ENCODE measurements around the gene ELAVL1. TPM values are rescaled to one million over a fixed set of nuclear protein-coding genes. Genes with fewer than 3 reads are reported as not detected.

ELAVL1 gene
- total RNA-seq, 1 donor from 2014 or later, result 122 TPM

- peaks cover 11% of the 10 kb centered on the region for H3K9me3 Mint-ChIP-seq (ENCODE audit: unreplicated experiment)
- H3K36me3 Mint-ChIP-seq (ENCODE audit: unreplicated experiment), result peaks cover 5% of the 10 kb centered on the region
- H3K27ac Mint-ChIP-seq (ENCODE audit: unreplicated experiment), result peak overlapping the region; percentile 99
- H3K4me3 Mint-ChIP-seq (ENCODE audit: unreplicated experiment), result no peak overlapping the region
- no peak for DNase-seq
- peaks cover 18% of the 10 kb centered on the region for H3K27me3 Mint-ChIP-seq (ENCODE audit: unreplicated experiment)
- no peak for TF ChIP-seq CTCF (IDR thresholded peaks at IDR 0.05; ENCODE audit: partially characterized antibody, unreplicated experiment)
- H3K4me1 Mint-ChIP-seq (ENCODE audit: low read depth, unreplicated experiment), result peaks cover 17% of the 10 kb centered on the region
Measured at GRCh38 chr19:7968008-7968795, 37.2 kb downstream of the ELAVL1 start.

DNA sequence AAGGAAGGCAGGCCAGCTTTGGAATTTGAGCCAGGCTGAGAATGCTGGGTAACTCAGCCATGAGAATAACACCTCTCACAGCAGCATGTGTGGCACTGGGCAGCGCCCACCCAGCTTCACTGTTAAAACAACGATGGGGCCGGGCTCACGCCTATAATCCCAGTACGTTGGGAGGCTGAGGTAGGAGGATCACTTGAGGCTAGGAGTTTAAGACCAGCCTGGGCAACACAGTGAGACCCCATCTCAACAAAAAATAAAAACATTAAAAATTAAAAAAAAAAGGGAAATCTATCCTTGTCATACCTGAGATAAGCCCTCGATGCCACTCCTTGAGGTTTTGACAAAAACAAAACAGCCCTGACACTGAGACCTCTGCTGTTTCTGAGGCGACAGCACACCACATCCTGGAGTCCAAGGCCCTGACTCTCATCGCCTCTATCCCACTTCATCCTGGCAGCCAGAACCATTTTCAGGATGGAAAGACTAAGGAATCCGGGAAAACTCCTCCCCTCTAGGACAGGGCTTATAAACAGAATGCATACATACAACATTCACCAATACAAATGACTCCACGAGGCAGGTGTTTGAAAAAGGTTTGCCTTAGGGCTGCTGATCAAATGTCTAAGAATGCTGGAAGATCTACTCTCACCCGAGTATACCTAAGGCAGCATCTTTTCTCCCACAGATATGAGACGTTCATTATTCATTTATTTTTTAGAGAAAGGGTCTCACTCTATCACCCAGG, 39.3 kb downstream of the ELAVL1 start:
- TF ChIP-seq CTCF (IDR thresholded peaks at IDR 0.05; ENCODE audit: partially characterized antibody, unreplicated experiment), result no peak
- H3K36me3 Mint-ChIP-seq (ENCODE audit: unreplicated experiment), result peaks cover 5% of the 10 kb centered on the region
- peaks cover 17% of the 10 kb centered on the region for H3K27me3 Mint-ChIP-seq (ENCODE audit: unreplicated experiment)
- H3K9me3 Mint-ChIP-seq (ENCODE audit: unreplicated experiment), result peaks cover 15% of the 10 kb centered on the region
- DNase-seq, result no peak
- H3K4me3 Mint-ChIP-seq (ENCODE audit: unreplicated experiment), result peak overlapping the region; percentile 10
- H3K27ac Mint-ChIP-seq (ENCODE audit: unreplicated experiment), result peak overlapping the region; percentile 59
- H3K4me1 Mint-ChIP-seq (ENCODE audit: low read depth, unreplicated experiment), result peaks cover 20% of the 10 kb centered on the region

GRCh38 chr19:7965259-7965841, 40.1 kb downstream of the ELAVL1 start:
- TF ChIP-seq CTCF (IDR thresholded peaks at IDR 0.05; ENCODE audit: partially characterized antibody, unreplicated experiment), result no peak
- Mint-ChIP-seq H3K27ac (ENCODE audit: unreplicated experiment) (peak overlapping the region; percentile 4), H3K4me3 (ENCODE audit: unreplicated experiment) (no peak overlapping the region), H3K9me3 (ENCODE audit: unreplicated experiment) (peaks cover 14% of the 10 kb centered on the region), H3K27me3 (ENCODE audit: unreplicated experiment) (peaks cover 13% of the 10 kb centered on the region), H3K4me1 (ENCODE audit: low read depth, unreplicated experiment) (peaks cover 15% of the 10 kb centered on the region), H3K36me3 (ENCODE audit: unreplicated experiment) (peaks cover 5% of the 10 kb centered on the region)
- no peak for DNase-seq

DNA sequence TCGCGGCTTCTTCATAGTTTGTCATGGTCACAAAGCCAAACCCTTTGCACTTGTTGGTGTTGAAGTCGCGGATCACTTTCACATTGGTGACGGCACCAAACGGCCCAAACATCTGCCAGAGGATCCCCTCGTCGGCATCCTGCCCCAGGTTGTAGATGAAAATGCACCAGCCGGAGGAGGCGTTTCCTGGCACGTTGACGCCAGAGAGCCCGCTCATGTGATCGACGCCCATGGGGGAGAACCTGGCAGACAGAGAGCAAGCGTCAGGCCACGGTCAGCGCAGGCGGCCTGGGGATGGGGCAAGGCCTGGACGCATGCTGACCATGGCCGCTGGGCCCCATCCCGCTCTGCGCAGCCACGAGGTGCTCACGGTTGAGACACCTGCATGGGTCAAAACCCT, 41.9 kb downstream of the ELAVL1 start:
- DNase-seq, result no peak
- peaks cover 5% of the 10 kb centered on the region for H3K9me3 Mint-ChIP-seq (ENCODE audit: unreplicated experiment)
- H3K36me3 Mint-ChIP-seq (ENCODE audit: unreplicated experiment), result peaks cover 5% of the 10 kb centered on the region
- peaks cover 6% of the 10 kb centered on the region for H3K27me3 Mint-ChIP-seq (ENCODE audit: unreplicated experiment)
- no peak overlapping the region for H3K4me3 Mint-ChIP-seq (ENCODE audit: unreplicated experiment)
- TF ChIP-seq CTCF (IDR thresholded peaks at IDR 0.05; ENCODE audit: partially characterized antibody, unreplicated experiment), result no peak
- no peak overlapping the region for H3K27ac Mint-ChIP-seq (ENCODE audit: unreplicated experiment)
- peaks cover 3% of the 10 kb centered on the region for H3K4me1 Mint-ChIP-seq (ENCODE audit: low read depth, unreplicated experiment)
